ENCODE results near the gene WNT8A. TPM values are rescaled to one million over a fixed set of nuclear protein-coding genes. Genes with fewer than 3 reads are reported as not detected.
"Not testable (repeated sequence)": the region's sequence is repeated elsewhere in the genome, so short reads cannot be mapped to it uniquely, and the experiment has no call there.

The WNT8A gene
- polyA plus RNA-seq, 3 donors, result not detected

GRCh38 chr5:138068742-138069600 lies 14.9 kb upstream of the WNT8A start:
- no peaks in the 10 kb centered on the region for H3K4me1 ChIP-seq (ENCODE audit: control insufficient read depth in 1 of 2, insufficient read depth in 2 of 2, low read length in 2 of 2)
- H3K4me2 ChIP-seq (replicated peaks; ENCODE audit: extremely low read depth, low read length, poor library complexity, severe bottlenecking), result no peak overlapping the region
- peak; percentile 64 to 72 (median 68) for DNase-seq
- Mint-ChIP-seq H3K27ac (no peak overlapping the region), H3K27me3 (ENCODE audit: low read depth in 3 of 3) (peaks cover 2 to 6% (median 4%) of the 10 kb centered on the region in 3 donors), H3K9me3 (peaks cover 0 to 2% (median 0%) of the 10 kb centered on the region in 7 donors), H3K4me1 (peaks cover 11% of the 10 kb centered on the region), H3K36me3 (no peaks in the 10 kb centered on the region), H3K4me3 (no peak overlapping the region)
- H3K27me3 ChIP-seq (ENCODE audit: control insufficient read depth in 2 of 2, insufficient read depth in 2 of 2, low read length in 2 of 2), result no peaks in the 10 kb centered on the region
- no peak overlapping the region for H3K4me3 ChIP-seq (replicated peaks in 1 of 3; ENCODE audit: low read depth in 2 of 3, low read length in 3 of 3)
- intact Hi-C loops (cut with micrococcal nuclease), result loop anchor here in 1 of 2 donors (2.0 to 10.0 kb wide), 3 partner anchors 32 to 434 kb away; no protein-coding TSS in a partner anchor
- H3K9me3 ChIP-seq (replicated peaks in 1 of 2; ENCODE audit: control insufficient read depth in 1 of 2, insufficient read depth in 1 of 2, low read length in 2 of 2), result no peaks in the 10 kb centered on the region
- H3K36me3 ChIP-seq (replicated peaks in 1 of 2; ENCODE audit: control insufficient read depth in 1 of 2, insufficient read depth in 2 of 2, low read length in 2 of 2), result no peaks in the 10 kb centered on the region
- no peak overlapping the region for H2AFZ ChIP-seq (ENCODE audit: insufficient read depth, low read depth, low read length, poor library complexity, severe bottlenecking)
- peak; percentile 94 for TF ChIP-seq CTCF (IDR thresholded peaks at IDR 0.05)
- no peaks in the 10 kb centered on the region for H4K20me1 ChIP-seq (ENCODE audit: insufficient read depth, low read length)
- no peak overlapping the region for H3K9ac ChIP-seq (ENCODE audit: insufficient read depth, low read length, poor library complexity, severe bottlenecking)
- H3K27ac ChIP-seq (ENCODE audit: low read depth in 1 of 2, low read length in 2 of 2), result no peak overlapping the region
- WGBS (ENCODE audit: insufficient coverage), result 25% methylated on average over 4 of the region's 6 CpGs
- H3K79me2 ChIP-seq (ENCODE audit: insufficient read depth, low read length), result no peaks in the 10 kb centered on the region

GRCh38 chr5:138070026-138070425 lies 13.8 kb upstream of the WNT8A start:
- H4K20me1 ChIP-seq (ENCODE audit: insufficient read depth, low read length); H3K27me3 ChIP-seq (ENCODE audit: control insufficient read depth in 2 of 2, insufficient read depth in 2 of 2, low read length in 2 of 2); H3K36me3 ChIP-seq (replicated peaks in 1 of 2; ENCODE audit: control insufficient read depth in 1 of 2, insufficient read depth in 2 of 2, low read length in 2 of 2); H3K79me2 ChIP-seq (ENCODE audit: insufficient read depth, low read length); H3K27ac ChIP-seq (ENCODE audit: low read depth in 1 of 2, low read length in 2 of 2); intact Hi-C loops (cut with micrococcal nuclease); DNase-seq; H3K4me3 Mint-ChIP-seq; H2AFZ ChIP-seq (ENCODE audit: insufficient read depth, low read depth, low read length, poor library complexity, severe bottlenecking); H3K9me3 ChIP-seq (replicated peaks in 1 of 2; ENCODE audit: control insufficient read depth in 1 of 2, insufficient read depth in 1 of 2, low read length in 2 of 2); H3K4me2 ChIP-seq (replicated peaks; ENCODE audit: extremely low read depth, low read length, poor library complexity, severe bottlenecking); H3K27me3 Mint-ChIP-seq (ENCODE audit: low read depth in 3 of 3); H3K4me3 ChIP-seq (replicated peaks in 1 of 3; ENCODE audit: low read depth in 2 of 3, low read length in 3 of 3); H3K4me1 ChIP-seq (ENCODE audit: control insufficient read depth in 1 of 2, insufficient read depth in 2 of 2, low read length in 2 of 2); H3K4me1 Mint-ChIP-seq; H3K9ac ChIP-seq (ENCODE audit: insufficient read depth, low read length, poor library complexity, severe bottlenecking); H3K27ac Mint-ChIP-seq; H3K9me3 Mint-ChIP-seq; H3K36me3 Mint-ChIP-seq: not testable (repeated sequence)
- no CpG with 5 or more reads among the region's 32 CpGs for WGBS (ENCODE audit: insufficient coverage)
